Calu3 (cell line): ENCODE data around the gene HES2. TPM values are rescaled to one million over a fixed set of nuclear protein-coding genes. Genes with fewer than 3 reads are reported as not detected.

ENCODE experiments used
- BruUV-seq: library from RNA; stranded (reverse); fragments of 400-500 nt; replicated peaks from 2 replicates; lab custom pipeline; 2021; lab: Mats Ljungman, UMichigan
- CTCF ChIA-PET: fragments of 300-600 bp; sonication (Branson Sonifier 250); formaldehyde crosslinking; loops from one replicate; lab custom pipeline; 2022; ENCODE audit warnings: antibody characterized with exemption; lab: Charles Lee
- DNase-seq: peaks from one replicate; pipeline ENCODE4 v3.0.0; 2022
- H3K27ac Mint-ChIP-seq: one replicate; pipeline ENCODE4 v1.8.0; 2022; ENCODE audit warnings: mixed read lengths; ENCODE audit not compliant: unreplicated experiment
- H3K27me3 Mint-ChIP-seq: one replicate; pipeline ENCODE4 v1.8.0; 2022; ENCODE audit warnings: mixed read lengths; ENCODE audit not compliant: unreplicated experiment
- H3K36me3 Mint-ChIP-seq: one replicate; pipeline ENCODE4 v1.8.0; 2022; ENCODE audit warnings: mild to moderate bottlenecking, moderate library complexity, mixed read lengths; ENCODE audit not compliant: insufficient read depth, unreplicated experiment
- H3K4me1 Mint-ChIP-seq: one replicate; pipeline ENCODE4 v1.8.0; 2022; ENCODE audit warnings: mild to moderate bottlenecking, low read depth, mixed read lengths; ENCODE audit not compliant: unreplicated experiment
- H3K4me3 Mint-ChIP-seq: one replicate; pipeline ENCODE4 v1.8.0; 2022; ENCODE audit warnings: mild to moderate bottlenecking, low read depth, moderate library complexity, mixed read lengths; ENCODE audit not compliant: unreplicated experiment
- H3K9me3 Mint-ChIP-seq: one replicate; pipeline ENCODE4 v1.8.0; 2022; ENCODE audit warnings: low read depth, mixed read lengths; ENCODE audit not compliant: unreplicated experiment
- intact Hi-C: fragments of 100-400 bp; cut with micrococcal nuclease; formaldehyde crosslinking; loops from one replicate; pipeline ENCODE4 v1.10.0; 2022; ENCODE audit not compliant: unreplicated experiment
- total RNA-seq: library from RNA; stranded (reverse); gene quantifications from 2 replicates; pipeline ENCODE4 v1.2.3, GENCODE V29; 2022
- TF ChIP-seq, protein P1 (sequence below): fragments of 200-600 bp; IDR thresholded peaks from one replicate; pipeline ENCODE4 v1.8.0; 2022; ENCODE audit warnings: antibody characterized with exemption; ENCODE audit not compliant: unreplicated experiment

HES2 gene
- total RNA-seq, 1 experiment from 2014 or later, result not detected

DNA sequence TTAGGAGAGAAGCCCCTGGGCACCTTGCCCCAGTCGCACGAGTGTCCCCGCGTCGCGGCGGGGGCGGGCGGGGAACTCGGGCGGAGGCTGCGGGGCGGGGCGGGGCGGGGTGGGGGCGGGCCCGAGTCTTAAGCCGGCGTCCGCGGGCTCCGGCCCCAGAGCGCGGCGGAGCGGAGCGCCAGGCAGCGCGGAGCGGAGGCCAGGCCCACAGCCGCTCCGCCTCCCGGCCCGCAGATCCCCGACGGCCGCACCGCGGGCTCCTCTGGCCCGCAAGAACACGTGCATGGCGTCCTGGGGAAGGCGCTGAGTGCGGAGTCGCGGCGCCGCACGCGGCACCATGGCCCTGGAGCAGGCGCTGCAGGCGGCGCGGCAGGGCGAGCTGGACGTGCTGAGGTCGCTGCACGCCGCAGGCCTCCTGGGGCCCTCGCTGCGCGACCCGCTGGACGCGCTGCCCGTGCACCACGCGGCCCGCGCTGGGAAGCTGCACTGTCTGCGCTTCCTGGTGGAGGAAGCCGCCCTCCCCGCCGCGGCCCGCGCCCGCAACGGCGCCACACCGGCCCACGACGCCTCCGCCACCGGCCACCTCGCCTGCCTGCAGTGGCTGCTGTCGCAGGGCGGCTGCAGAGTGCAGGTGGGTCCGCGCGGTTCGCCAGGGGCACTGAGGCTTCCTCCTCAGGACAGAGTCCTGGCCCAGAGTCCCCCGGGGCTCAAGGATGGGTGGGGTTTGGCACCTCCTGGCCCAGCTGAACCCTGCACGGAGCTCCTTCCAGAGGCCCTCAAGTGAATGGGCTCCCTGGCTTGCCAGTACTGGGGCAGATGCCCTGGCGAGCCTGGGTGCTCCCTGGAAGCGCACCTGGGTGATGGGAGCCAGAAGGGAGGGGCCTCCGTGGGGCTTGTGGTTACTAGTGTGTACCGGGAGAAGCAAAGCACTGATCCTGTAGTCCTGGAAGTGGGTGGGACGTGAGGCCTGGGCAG lies 5.2 kb upstream of the HES2 start, which contains the start of gene ESPN:
Gene ESPN, plus strand, starts transcription at position 158 of the 975 bp plus-strand sequence. Its CDS starts 180 bp downstream, at position 338.
- no peak within 1 kb of the TSS for H3K4me3 Mint-ChIP-seq
- peaks cover 38% of the 10 kb centered on the region for H3K27me3 Mint-ChIP-seq
- no peaks in the 10 kb centered on the region for H3K4me1 Mint-ChIP-seq
- H3K27ac Mint-ChIP-seq, result no peak within 1 kb of the TSS
- H3K36me3 Mint-ChIP-seq, result peaks cover 10% of the 10 kb centered on the region
- CTCF ChIA-PET, result interaction anchor here (0.6 kb wide), 1 partner anchor 15 kb away, joined by 4 read pairs; no protein-coding TSS in a partner anchor
- H3K9me3 Mint-ChIP-seq, result no peaks in the 10 kb centered on the region
- TF ChIP-seq, protein P1, sequence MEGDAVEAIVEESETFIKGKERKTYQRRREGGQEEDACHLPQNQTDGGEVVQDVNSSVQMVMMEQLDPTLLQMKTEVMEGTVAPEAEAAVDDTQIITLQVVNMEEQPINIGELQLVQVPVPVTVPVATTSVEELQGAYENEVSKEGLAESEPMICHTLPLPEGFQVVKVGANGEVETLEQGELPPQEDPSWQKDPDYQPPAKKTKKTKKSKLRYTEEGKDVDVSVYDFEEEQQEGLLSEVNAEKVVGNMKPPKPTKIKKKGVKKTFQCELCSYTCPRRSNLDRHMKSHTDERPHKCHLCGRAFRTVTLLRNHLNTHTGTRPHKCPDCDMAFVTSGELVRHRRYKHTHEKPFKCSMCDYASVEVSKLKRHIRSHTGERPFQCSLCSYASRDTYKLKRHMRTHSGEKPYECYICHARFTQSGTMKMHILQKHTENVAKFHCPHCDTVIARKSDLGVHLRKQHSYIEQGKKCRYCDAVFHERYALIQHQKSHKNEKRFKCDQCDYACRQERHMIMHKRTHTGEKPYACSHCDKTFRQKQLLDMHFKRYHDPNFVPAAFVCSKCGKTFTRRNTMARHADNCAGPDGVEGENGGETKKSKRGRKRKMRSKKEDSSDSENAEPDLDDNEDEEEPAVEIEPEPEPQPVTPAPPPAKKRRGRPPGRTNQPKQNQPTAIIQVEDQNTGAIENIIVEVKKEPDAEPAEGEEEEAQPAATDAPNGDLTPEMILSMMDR, result no peak
- no peak for DNase-seq
- no TSS peak for BruUV-seq
- intact Hi-C loops, result no loop called here

DNA sequence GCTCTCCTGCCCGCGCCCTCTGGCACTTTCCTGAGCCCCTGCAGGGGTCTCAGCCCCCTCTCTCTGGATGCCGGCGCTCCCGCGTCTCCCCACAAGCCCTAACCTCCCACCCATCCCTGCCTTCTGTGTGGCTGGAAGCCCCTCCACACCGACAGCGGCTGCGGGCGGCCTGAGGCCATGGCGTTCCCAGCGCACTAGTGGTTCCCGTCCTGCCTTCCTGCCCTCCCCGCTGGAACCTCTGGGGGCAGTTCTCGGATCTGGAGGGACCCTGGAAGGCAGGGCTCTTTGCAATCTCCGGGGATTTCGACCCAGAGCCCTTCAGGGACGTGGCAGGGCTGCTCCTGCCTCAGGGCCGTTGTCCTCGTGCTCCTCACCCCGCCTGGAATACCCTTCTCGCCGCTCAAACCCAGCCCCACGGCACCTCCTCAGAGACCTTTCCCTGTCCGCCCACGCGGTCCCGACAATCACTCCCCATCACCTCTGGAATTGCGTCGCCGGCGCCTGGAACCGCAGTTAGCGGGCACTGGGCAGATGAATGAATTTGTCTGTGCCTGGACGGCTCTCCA lies 4.4 kb upstream of the HES2 start:
- H3K36me3 Mint-ChIP-seq, result peaks cover 11% of the 10 kb centered on the region
- intact Hi-C loops, result loop anchor here (2.0 kb wide), 1 partner anchor 15 kb away; no protein-coding TSS in a partner anchor
- peaks cover 38% of the 10 kb centered on the region for H3K27me3 Mint-ChIP-seq
- H3K27ac Mint-ChIP-seq, result no peak overlapping the region
- BruUV-seq, result no TSS peak
- DNase-seq, result no peak
- CTCF ChIA-PET, result interaction anchor here (1.3 to 1.5 kb wide), 2 partner anchors 13 to 14 kb away, joined by 8 to 9 read pairs; no protein-coding TSS in a partner anchor
- H3K4me3 Mint-ChIP-seq, result no peak overlapping the region
- TF ChIP-seq, protein P1, result no peak
- no peaks in the 10 kb centered on the region for H3K4me1 Mint-ChIP-seq
- H3K9me3 Mint-ChIP-seq, result no peaks in the 10 kb centered on the region

DNA sequence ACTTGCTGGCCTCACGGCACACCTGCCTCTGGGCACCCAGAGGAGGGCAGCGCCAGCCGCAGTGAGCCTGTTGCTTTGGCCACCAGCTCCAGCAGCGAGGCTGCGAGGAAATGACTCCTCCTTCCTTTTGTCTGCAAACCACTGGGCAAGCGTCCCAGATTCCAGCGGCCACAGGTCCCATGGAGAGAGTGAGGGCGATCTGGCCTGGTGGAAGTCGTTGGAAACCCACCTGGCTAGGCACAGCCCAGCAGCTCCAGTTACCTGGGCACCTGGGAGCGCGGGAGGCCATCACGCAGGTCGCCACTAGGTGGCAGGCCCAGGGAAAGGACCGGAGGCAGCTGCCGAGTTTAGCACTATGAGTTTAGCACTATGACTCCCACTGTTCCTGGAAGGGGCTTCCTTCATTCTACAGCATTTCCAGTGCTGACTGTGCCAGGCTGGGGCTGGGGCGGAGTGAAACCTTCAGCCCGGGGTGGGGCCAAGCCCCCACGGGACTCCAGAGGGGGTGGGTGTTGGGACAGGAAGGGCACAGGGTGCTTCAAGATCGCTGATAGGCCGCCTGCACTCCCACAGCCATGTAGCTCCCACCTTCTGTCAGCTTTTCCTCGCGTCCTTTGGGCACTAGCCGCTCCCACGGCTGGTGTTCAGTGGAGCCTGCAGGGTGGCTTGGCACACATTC lies 3.7 kb upstream of the HES2 start:
- DNase-seq, result peak; percentile 82
- H3K4me1 Mint-ChIP-seq, result no peaks in the 10 kb centered on the region
- H3K36me3 Mint-ChIP-seq, result peaks cover 11% of the 10 kb centered on the region
- intact Hi-C loops, result loop anchor here (2.0 kb wide), 1 partner anchor 15 kb away; no protein-coding TSS in a partner anchor
- peaks cover 40% of the 10 kb centered on the region for H3K27me3 Mint-ChIP-seq
- BruUV-seq, result no TSS peak
- no peak overlapping the region for H3K4me3 Mint-ChIP-seq
- H3K27ac Mint-ChIP-seq, result no peak overlapping the region
- CTCF ChIA-PET, result interaction anchor here (1.0 to 1.5 kb wide), 5 partner anchors 9 to 68 kb away, joined by 3 to 9 read pairs (median 7); partner anchors contain the start of gene PLEKHG5
- TF ChIP-seq, protein P1, result peak; percentile 58
- no peaks in the 10 kb centered on the region for H3K9me3 Mint-ChIP-seq

DNA sequence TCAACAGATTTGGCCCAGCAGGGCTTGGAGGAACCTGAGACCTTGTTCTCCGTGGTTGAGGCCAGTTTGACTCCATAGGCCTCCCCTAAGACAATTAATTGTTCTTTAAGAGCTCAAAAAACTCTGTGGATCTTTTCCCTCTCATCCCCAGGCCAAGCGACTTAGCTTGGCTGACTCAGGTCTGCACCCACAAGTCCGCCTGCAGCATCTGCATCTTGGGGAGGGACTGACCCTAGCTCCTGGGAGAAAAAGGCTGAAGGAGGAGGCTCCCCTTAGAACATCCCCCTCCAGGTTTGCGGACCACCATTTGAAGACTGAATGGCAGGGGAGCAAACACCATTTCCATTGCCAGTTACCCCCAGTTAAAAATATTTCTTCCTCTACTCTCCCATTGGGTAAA lies 1.5 kb upstream of the HES2 start:
- Mint-ChIP-seq H3K4me1 (no peaks in the 10 kb centered on the region), H3K36me3 (peaks cover 6% of the 10 kb centered on the region), H3K9me3 (no peaks in the 10 kb centered on the region), H3K4me3 (no peak overlapping the region), H3K27ac (no peak overlapping the region), H3K27me3 (peaks cover 62% of the 10 kb centered on the region)
- DNase-seq, result no peak
- intact Hi-C loops, result no loop called here
- no TSS peak for BruUV-seq
- CTCF ChIA-PET, result interaction anchor here (0.6 to 2.7 kb wide), 3 partner anchors 10 to 36 kb away, joined by 5 to 9 read pairs (median 7); no protein-coding TSS in a partner anchor
- TF ChIP-seq, protein P1, result no peak
